HG03439 (cell line): Measurements from ENCODE around the gene HSPG2.

Experiments used
- ATAC-seq: cut with Tn5 transposase; IDR thresholded peaks from one replicate; pipeline ENCODE4 v1.9.1; 2021; ENCODE audit warnings: mild to moderate bottlenecking, moderate library complexity; ENCODE audit not compliant: unreplicated experiment

HSPG2 gene

DNA sequence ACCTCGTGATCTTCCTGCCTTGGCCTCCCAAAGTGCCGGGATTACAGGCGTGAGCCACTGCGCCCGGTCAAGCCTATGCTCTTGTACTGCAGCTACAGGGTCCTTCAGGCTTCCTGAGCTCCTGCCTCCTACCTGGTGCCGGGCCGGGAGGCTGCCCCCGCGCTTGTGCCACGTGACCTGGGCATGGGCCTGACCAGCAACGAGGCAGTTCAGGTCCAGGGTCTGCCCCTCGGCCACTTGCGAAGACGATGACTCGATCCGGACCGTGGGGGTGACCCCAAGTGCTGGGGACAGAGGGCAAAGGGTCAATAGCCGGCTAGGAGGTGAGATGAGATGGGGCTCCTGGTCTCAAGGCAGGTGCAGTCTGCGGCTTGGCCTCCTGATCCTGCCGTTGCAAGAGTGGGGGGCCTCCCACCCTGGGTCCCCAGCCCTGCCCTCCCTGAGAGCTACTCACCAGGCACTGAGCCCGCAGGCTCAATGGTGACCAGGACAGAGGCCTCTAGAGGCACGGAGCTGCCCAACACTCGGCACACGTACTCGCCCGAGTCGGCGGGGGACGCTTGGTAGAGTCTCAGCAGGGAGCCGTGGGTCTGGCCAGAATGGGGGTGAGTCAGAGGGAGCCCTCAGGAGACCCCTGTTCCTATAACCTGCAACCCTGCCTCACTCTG lies 87.1 kb downstream of the HSPG2 start:
- ATAC-seq, result no peak

DNA sequence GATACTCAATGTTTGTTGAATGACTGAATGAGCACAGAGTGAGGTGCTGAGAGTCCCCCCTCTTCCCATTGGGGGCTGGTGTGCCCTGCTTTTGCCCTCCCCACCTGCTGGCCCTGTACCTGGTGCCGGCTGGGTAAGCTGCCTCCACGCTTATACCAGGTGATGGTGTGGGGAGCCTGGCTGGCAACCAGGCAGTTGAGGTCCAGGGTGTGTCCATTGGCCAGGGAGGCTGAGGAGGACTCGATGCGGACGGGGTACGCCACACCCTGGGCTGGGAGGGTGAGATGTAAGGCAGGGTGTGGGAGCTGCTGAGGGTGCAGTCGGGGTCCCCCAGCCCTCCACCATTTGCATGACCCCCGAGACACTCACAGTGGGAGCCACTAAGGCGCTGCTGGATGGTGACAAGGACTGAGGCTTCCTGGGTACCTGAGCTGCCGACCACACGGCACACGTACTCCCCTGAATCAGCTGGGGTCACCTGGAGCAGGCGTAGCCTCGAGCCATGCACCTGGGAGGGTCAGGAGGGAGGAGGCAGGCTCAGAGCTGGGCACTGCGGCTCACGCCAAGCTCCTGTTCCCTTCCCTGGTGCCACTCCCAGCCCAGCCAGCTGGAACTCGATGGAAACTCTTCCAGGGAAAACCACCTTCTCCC lies 88.5 kb downstream of the HSPG2 start:
- ATAC-seq, result no peak

DNA sequence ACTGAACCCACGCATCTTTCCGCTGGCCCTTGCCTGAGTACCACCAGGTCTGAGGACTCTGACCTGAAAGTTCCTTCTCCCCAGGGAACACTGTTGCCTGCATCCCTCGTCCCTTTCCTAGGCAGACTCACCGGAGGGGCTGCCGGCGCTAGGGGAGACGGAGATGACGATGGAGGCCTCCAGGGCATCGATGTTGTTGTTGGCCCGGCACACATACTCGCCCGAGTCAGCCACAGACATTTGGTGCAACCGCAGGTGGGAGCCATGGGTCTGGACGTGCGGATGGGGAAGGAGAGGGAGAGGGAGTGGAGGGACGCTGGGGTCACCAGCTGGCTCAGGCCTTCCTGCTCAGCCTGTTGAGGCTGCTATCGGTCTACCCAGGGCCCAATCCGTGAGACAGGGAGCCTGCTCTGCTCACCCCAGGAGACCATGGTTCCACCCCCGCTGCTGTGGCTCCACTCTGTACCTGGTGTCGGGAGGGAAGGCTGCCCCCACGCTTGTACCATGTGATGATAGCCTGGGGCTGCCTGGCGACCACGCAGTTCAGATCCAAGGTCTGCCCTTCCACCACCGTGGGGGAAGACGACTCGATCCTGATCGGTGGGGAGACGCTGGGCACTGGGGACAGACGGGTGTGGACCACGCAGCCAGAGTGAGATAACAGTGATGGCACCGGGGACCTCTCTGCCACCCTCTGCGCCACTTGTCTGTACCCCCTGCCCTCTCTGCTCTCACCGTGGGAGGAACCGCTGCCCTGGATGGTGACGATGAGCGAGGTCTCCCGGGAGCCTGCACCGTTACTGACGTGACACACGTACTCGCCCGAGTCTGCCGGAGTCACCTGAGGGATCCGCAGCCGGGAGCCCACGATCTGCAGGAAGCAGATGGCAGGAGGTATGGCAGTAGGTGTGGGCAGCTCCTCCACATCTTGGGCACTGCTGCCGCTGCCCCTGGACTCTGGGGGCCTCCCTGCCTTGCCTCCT lies 89.6 kb downstream of the HSPG2 start:
- ATAC-seq, result no peak

DNA sequence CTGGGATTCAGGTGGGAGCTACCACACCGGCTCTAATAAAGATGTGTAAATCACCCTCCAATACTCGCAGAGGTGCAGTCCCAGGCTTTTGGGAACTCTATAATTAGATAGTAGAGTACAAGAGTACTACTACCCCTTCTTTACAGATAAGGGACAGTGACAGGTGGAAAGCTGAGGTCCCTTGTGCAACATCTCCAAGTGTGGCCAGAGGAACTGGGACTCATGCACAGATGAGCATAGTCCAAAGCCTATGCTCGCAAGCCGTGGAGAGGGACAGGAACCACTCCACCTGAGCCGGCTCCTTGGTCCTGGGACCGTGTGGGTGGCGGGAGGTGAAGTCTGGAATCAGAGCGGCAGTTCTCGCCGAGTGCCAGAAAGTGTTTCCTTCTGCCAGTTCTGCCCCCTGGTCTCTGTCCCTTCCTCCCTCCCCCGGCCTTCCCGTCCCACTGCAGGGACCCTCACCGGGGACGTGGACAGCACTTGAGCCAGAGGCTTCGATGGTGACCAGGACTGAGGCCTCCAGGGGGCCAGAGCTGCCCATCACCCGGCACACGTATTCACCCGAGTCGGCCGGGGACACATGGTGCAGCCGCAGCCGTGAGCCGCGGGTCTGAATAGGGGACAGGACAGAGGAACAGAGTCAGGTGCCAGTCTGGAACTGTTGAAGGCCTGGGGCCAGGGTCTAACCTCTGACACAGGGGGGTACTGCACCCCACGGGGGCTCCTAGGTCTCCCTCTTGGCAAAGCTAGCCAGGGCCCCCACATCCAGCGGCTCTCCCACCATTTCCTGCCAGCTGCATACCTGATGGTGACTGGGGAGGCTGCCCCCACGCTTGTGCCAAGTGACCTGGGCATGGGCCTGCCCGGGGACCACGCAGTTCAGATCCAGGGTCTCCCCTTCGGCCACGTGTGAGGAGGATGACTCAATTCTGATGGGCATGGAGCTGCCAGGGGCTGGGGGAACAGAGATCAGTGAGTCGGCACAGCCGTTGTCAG lies 91.2 kb downstream of the HSPG2 start:
- no peak for ATAC-seq

DNA sequence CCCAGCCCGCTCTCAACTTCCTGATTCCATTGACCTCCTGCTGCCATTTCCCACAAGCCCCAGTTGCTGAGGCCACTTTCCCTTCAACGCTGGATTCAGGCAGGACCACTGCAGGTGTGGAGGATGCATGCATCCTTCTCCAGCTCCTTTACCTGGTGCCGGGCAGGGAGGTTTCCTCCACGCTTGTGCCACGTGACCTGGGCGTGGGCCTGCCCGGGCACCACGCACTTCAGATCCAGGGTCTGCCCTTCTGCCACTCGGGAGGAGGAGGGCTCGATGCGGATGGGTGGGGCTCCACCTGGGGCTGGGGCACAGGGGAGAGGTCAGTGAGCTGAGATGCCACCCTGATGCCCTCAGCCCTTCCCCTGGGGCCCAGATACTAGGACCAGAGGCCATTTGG lies 93.1 kb downstream of the HSPG2 start:
- ATAC-seq, result no peak

DNA sequence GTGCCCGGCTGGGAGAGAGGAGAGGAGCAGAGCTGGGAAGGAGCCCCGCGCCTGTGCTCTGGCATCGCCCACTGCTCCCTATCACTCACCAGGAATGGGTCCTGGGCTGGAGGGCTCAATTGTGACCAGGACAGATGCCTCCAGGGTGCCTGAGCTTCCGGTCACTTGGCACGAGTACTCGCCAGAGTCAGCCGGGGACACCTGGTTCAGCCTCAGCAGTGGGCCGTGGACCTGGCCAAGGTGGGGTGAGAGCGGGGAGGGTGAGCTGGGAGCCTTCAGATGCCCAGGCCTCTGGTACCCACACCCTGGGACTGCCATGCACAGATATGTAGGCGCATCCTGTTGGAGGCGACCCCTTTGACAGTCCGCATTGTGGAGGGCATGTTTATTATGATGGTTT lies 93.9 kb downstream of the HSPG2 start:
- ATAC-seq, result no peak

DNA sequence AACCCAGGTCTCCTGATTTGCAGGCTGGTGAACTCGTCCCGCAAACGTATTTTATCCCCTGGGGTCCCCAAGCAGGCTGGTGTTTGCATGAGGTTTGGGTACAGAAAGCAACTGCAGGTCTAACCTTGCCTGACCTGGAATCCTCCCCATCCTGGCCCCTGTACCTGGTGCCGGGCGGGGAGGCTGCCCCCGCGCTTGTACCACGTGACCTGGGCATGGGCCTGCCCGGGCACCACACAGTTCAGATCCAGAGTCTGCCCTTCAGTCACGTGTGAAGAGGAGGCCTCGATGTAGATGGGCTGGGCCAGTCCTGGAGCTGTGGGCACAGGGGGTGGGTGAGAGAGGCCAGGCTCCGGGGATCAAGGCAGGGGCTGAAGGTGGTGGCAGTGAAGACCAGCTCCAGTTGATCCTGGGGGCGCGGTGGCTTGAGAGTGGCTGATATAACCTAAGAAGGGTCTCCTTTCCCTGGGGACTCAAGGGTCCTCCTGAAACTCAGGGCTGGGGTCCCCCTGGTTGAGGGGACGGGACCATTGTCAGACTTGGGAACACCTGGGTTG lies 94.4 kb downstream of the HSPG2 start:
- ATAC-seq, result no peak

DNA sequence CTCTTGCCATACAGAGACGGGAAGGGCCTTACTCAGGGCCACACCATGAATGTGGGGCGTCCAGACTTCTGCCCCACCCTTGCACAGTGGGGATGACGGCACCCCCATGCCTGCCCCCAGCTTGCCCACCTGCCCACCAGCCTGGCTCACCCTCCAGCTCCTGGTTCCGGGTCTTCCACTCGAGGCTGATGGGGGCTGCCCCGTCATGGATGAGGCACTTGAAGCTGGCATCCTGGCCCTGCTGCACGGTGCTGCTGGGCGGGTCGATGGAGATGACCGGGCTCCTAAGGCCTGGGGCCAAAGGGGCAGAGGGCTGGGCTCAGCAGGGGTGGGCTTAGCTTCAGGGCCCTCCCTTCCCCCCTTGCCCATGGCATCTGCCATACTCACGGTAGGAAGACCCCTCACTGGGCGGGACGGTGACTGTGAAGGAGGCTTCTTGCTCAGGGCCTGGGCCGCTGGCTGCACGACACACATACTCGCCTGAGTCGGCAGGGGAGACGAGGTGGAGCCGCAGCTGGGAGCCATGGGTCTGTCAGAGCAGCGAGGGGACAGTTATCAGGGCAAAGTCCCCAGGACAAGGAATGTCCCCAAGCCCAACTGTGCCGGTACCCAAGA lies 95.2 kb downstream of the HSPG2 start:
- no peak for ATAC-seq

DNA sequence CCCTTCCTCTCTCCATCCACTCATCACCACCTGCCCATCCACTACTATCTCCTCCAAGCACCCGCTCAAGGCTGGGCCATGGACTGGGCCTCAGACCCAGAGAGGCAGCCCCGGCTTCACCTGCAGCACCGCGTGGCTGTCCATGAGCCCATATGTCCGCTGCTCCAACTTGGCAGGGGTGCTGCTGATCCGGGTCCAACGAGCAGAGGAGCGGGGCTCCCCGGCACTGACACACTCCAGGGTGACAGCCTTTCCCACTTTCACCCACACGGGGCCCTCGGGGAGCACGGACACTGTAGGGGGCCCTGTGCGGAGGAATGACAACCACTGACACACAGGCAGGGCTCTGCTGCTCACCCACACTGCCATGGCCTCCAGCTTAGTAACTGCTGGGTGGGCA lies 96.1 kb downstream of the HSPG2 start:
- no peak for ATAC-seq

DNA sequence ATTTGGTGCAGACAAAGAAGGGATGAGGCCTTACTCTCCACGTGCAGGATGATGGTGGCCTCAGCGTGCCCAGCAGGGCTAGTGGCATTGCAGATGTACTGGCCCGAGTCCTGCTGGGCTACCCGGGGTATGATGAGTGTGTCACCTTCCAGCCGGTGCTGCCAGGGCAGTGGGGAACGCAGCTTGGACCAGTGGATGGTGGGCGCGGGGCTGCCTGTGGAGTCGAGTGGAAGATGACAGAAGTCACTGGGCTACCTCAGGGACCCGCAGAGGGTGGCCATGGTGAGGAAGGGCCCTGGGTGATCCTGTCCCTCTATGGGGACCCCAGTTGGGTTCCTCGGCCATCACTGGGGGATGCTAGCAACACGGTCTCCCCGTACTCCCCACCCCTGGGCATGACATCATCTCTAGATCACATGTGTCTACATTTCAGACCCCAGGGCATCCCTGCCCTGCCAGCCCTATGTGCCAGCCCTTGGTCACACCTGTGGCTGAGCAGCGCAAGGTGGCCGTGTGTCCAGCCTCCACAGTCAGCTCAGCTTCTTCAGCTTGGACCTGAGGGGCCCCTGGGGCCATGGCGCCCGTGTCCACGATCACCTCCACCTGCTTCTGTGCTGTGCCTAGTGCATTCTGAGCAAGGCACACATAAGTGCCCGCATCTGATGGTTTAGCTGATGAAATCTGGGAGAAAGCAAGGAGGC lies 97.6 kb downstream of the HSPG2 start:
- ATAC-seq, result no peak

DNA sequence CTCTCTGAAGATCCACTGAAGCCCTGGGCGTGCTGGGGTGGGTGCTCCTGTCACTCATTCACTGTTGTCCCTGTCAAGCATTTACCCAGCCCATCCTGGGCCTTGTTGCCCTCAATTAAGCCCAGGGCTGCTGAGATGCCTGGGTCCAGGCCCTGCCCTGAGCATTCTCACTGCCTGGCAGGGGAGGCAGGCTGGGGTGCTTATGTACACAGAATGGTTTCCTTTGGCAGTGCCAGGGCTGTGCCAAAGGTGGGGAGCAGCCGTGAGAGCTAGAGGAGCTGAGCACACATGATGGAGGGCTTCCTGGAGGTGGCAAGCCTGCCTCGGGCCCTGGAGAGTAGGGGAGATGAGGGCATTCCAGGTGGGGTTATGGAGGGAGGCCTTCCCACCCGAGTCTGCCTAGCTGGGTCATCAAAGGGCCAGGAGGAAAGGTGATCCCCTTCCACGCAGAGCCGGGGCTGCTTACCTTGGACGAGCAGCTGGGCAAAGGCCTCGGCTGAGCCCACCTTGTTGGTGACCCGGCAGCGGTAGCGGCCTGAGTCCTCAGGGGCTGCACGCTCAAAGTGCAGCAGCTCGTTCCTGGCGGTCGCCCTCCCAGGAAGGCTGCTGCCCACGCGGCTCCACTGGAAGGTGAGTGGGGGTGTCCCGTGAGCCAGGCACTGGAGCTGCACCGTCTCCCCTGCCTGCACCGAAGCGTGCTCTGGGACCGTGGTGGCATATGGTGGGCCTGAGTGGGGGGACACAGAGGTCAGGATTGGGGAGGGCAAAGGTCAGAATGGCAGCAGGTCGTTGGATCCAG lies 98.6 kb downstream of the HSPG2 start:
- ATAC-seq, result no peak

DNA sequence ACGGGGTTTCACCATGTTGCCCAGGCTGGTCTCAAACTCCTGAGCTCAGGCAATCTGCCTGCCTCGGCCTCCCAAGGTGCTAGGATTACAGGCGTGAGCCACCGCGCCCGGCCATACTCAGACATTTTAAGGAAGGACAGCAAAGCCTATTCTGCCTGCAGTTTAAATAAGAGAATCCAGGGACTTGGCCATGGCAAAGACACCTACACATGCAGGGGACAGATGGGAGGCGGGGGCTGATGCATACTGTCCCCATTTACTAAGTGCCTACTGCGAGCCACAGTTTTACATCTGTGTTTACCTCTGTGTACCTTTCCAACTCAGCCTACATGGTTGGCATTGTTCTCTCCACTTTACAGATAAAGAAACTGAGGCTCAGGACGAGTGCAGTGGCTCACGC lies 99.6 kb downstream of the HSPG2 start:
- no peak for ATAC-seq

DNA sequence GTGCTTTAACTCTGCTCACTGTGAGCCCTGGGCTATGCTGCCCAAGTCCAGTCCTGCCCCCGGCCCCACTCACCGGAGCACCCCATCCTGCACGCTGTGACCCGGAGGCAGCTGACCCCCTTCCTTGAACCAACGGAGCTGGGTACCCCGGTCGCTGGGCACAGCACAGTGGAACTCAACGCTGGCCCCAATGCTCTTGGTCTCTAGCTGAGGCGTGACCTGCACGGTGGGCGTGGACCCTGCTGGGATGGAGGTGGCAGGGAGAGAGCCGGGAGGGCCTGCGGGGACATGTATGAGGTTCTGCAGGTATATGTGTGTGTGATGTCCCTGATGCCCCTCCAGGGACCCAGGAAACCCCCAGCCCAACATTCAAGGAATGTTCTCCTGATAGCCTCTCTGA lies 100.4 kb downstream of the HSPG2 start:
- ATAC-seq, result no peak

DNA sequence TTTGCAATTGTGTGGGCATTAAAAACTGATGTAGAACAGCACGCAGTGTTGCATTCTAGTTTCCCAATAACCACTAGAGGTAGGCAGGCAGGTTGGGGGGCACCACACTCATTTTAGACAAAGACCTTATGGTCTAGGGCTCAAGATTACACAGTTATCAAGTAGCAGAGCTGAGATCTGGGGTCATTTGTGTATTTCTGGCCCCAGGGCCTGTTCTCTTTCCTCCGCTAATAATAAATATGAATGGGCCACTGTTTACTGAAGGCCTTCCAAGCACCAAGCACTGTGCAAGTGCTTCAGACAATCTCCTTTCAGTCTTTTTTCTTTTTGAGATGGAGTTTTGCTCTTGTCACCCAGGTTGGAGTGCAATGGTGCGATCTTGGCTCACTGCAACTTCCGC lies 101.1 kb downstream of the HSPG2 start:
- ATAC-seq, result no peak

DNA sequence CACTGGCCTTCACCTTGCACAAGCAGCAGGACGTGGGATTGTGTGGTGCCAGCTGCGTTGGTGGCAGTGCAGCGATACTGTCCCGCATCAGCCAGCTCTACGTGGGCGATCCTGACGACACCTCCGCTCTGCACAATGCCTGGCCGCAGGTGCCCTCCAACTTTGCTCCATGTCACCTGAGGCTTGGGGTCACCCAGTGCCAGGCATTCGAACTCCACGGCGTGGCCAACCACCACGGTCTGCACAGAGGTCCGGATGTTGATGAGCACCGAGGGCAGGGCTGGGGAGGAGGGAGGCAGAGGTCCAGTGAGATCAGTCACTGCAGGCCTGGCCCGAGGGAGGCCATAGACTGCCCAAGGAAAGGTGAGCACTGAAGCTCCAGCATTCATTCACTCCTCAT lies 102.4 kb downstream of the HSPG2 start:
- no peak for ATAC-seq

DNA sequence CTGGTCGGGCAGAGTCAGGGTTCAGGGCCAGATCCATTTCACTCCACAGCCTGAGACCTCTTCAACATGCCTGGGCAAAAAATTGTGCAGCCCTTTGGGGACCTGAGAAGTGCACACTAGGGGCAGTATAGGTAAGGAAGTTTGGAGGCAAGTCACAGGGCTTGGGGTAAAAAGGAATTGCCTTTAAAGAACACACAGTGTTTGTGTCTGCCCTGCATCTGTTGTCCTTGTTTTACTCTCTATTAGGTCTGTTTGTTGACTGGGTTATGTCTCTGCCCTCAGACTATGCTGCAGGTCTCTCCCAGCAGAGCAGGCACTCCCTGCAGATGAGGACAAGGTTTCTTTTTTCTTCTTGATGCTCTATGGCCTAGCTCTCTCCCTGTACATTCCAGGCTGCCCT lies 103.0 kb downstream of the HSPG2 start:
- ATAC-seq, result no peak

DNA sequence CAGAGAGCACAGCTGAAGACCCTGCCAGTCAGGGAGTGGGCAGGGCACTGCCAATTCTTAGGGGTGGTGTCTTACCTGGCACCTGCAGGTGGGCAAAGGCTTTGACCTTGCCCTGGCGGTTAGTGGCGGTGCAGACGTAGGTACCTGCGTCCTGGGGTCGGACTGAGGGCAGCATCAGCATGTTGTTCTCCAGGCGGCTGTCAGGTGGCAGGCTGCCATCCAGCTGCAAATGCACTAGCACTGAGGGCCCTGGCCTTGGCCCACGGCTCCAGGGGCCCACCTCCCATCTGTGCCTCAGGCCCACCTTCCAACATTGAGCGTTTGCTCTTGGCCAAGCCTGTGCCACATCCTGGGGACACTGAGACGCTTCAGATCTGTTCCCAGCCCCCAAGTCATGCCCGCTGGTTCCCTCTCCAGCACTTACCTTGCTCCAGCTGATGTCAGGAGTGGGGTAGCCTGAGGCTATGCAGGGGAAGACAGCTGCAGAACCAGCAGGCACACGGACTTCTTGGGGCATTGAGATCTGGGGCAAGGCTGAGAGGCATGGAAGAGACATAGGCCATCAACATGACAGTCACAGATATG lies 103.6 kb downstream of the HSPG2 start:
- ATAC-seq, result no peak

DNA sequence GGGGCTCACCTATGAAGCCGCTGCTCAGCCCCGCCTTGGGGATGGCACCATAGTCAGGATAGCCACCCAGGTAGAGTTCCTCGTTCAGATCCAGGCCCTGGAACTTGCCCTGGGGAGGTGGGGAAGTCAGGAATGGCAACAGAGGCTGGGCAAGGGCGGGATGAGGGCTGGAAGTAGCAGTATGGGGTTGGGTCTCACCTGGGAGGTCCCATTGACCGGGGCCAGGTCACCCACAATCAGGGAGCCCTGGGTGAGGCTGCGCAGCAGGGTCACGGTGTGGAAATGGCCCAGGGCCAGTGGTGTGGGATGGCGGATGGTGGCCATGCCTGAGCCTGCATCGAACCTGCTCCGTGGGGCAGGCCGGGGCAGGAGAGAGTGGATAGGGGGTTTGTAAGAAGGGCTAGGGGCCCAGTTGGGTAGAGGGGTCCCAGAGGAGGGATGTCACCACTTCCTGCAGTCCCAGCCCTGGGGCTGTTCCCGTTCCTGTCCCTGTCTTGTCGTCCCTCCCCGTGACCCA lies 105.6 kb downstream of the HSPG2 start:
- no peak for ATAC-seq
